Activated B cell treated with CpG ODN at 0.5 μM for 24 hours (primary cell): ENCODE data around the gene CSNK1D. TPM values are rescaled to one million over a fixed set of nuclear protein-coding genes. Genes with fewer than 3 reads are reported as not detected.

Experiments
- ATAC-seq: fragments of 200-7000 bp; cut with Tn5 transposase; one replicate; pipeline ENCODE4 v1.10.0; 2021; ENCODE audit warnings: low read depth, mild to moderate bottlenecking, moderate library complexity
- CTCF ChIA-PET: fragments of 350-600 bp; sonication (Branson Sonifier 250); formaldehyde crosslinking; loops from one replicate; lab custom pipeline; 2021; ENCODE audit warnings: antibody characterized with exemption; lab: Charles Lee
- POLR2A ChIA-PET: fragments of 350-600 bp; sonication (Branson Sonifier 250); formaldehyde crosslinking; loops from one replicate; lab custom pipeline; 2021; ENCODE audit warnings: antibody characterized with exemption; lab: Charles Lee
- DNase-seq: peaks from one replicate; pipeline ENCODE4 v3.0.0; 2022
- H3K27ac Mint-ChIP-seq: one replicate; pipeline ENCODE4 v1.8.0; 2020; ENCODE audit warnings: mixed read lengths
- H3K27me3 Mint-ChIP-seq: one replicate; pipeline ENCODE4 v1.8.0; 2021; ENCODE audit warnings: mixed read lengths
- H3K36me3 Mint-ChIP-seq: one replicate; pipeline ENCODE4 v1.8.0; 2021; ENCODE audit warnings: low read depth, mixed read lengths
- H3K4me1 Mint-ChIP-seq: one replicate; pipeline ENCODE4 v1.8.0; 2021; ENCODE audit warnings: mixed read lengths
- H3K4me3 Mint-ChIP-seq: one replicate; pipeline ENCODE4 v1.8.0; 2020; ENCODE audit warnings: mild to moderate bottlenecking, mixed read lengths
- H3K9me3 Mint-ChIP-seq: one replicate; pipeline ENCODE4 v1.8.0; 2020; ENCODE audit warnings: mixed read lengths
- CTCF ChIP-seq: fragments of 200-600 bp; IDR thresholded peaks from one replicate; pipeline ENCODE4 v1.8.0; 2022; ENCODE audit warnings: antibody characterized with exemption, mild to moderate bottlenecking
- intact Hi-C: fragments of 100-400 bp; cut with micrococcal nuclease; formaldehyde crosslinking; loops from one replicate; pipeline ENCODE4 v1.15.1; 2024
- total RNA-seq: library from RNA; stranded (reverse); gene quantifications from 2 replicates; pipeline ENCODE4 v1.2.3, GENCODE V29; 2022

CSNK1D gene
- 147 and 170 TPM in 2 replicates for total RNA-seq

DNA sequence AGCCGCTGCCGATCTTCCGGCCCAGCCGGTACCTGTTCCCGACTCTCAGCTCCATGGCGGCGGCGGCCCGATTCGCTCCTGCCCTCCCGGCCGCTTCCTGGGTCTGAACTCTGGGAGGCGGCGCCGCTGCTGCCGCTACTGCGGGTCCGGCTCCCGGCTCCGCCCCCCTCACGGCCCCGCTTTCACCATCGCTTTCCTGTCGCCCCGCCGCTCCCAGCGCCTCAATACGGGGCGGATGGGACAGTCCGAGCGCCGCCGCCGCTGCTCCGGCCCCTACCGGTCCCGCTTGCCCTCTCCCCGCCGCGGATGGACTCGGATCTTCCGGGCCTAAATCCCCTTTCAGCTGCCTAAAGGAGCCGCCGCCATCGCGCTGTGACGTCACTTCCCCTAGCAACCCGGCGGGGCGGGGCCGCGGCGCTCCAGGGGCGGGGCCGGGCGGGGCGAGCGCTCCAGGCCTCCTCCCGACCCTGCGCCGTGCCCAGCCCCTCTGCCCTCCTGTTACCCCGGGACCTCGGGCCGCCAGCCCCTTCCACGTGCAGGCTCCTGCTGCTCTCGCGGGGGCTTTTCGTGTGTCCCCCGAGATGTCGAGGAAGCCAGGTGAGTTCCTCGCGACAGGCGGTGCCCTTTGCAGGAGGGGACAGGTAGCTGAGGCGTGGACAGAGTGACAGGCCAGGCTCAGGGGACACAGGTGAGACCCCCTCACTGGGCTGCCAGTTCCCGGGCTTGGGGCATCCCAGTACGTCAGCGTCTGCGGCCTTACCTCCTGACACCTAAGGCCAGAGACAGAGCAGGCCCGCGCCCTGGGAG is at the start of gene CSNK1D:
CSNK1D (minus strand) TSS at position 374 of the 807 bp plus-strand sequence; CDS start at position 55, 319 bp downstream.
- H3K4me1 Mint-ChIP-seq, result peaks cover 45% of the 10 kb centered on the region
- intact Hi-C loops, result loop anchor here (1.0 to 5.0 kb wide), 7 partner anchors 19 to 561 kb away; partner anchors contain the start of genes HEXD, OGFOD3 and SLC25A10
- no peaks in the 10 kb centered on the region for H3K9me3 Mint-ChIP-seq
- ATAC-seq (peak; percentile 83), DNase-seq (peak; percentile 97)
- H3K27ac Mint-ChIP-seq, result peak within 1 kb of the TSS; percentile 97
- H3K36me3 Mint-ChIP-seq, result peaks cover 41% of the 10 kb centered on the region
- ChIA-PET CTCF (no interaction called here), POLR2A (interaction anchor here (0.6 to 4.6 kb wide), 14 partner anchors 8 to 236 kb away, joined by 3 to 100 read pairs (median 4); partner anchors contain the start of genes CCDC57, DCXR, NARF and SLC16A3)
- no peak for TF ChIP-seq CTCF
- peak within 1 kb of the TSS; percentile 94 for H3K4me3 Mint-ChIP-seq
- H3K27me3 Mint-ChIP-seq, result no peaks in the 10 kb centered on the region

DNA sequence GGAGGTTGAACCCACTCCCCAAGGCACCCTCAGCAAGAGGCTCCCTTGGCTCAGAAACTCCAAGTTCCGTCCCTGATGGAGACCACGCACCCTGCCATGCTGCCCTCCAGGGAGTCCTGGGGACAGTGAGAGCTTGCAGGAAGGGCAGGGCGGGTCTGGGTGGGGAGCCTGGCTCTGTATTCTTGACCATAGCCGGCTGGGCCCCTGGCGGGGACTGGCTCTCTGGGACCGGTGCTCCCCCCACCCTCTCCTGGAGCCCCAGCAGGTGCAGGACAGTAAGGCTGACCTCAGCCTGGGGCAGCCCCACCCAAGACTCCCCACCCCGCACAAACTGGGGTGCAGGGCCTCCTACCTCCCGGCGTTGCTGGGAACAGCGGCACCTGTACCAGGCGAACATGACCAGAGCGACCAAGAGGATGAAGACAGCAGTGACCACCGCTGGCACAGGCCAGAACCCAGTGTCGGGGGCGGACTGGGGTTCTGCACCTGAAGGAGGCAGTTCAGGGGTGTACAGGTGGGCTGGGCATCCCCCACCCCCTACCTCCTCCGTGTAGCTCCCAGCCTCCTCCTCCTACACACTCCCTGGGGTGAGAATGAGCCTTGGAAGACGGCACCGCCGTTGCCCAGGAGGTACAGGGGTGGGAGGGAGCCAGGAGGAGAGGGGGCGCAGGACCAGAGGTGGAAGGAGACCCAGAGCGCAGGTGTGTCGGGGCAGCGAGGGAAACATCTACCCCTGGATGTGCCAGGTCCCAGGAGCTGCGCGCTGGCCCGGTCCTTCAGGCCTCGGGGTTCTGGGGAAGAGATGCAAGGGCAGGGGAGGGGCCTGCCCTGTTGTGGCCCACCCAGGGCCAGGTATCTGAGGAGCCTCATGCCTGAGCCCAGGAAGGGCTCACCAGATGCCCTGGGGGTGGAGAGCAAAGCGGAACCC is 49.3 kb upstream of the CSNK1D start:
- CTCF ChIA-PET, result interaction anchor here (0.8 to 4.3 kb wide), 3 partner anchors 22 to 117 kb away, joined by 4 to 58 read pairs (median 8); no protein-coding TSS in a partner anchor
- Mint-ChIP-seq H3K9me3 (no peaks in the 10 kb centered on the region), H3K4me3 (no peak overlapping the region), H3K27ac (no peak overlapping the region), H3K4me1 (peaks cover 3% of the 10 kb centered on the region), H3K27me3 (peaks cover 11% of the 10 kb centered on the region), H3K36me3 (no peaks in the 10 kb centered on the region)
- ATAC-seq (no peak), DNase-seq (no peak)
- intact Hi-C loops, result loop anchor here (1.0 kb wide), 1 partner anchor 78 kb away; no protein-coding TSS in a partner anchor
- TF ChIP-seq CTCF, result no peak
- POLR2A ChIA-PET, result interaction anchor here (1.9 kb wide), 2 partner anchors 24 to 87 kb away, joined by 6 to 40 read pairs; no protein-coding TSS in a partner anchor

- intact Hi-C loops, result loop anchor here (1.0 kb wide), 5 partner anchors 24 to 116 kb away; partner anchors contain the start of gene CSNK1D
- Mint-ChIP-seq H3K9me3 (no peaks in the 10 kb centered on the region), H3K36me3 (no peaks in the 10 kb centered on the region), H3K4me3 (peak overlapping the region; percentile 32), H3K27me3 (peaks cover 6% of the 10 kb centered on the region), H3K4me1 (peaks cover 3% of the 10 kb centered on the region), H3K27ac (no peak overlapping the region)
- POLR2A ChIA-PET, result interaction anchor here (1.3 to 1.9 kb wide), 4 partner anchors 19 to 86 kb away, joined by 4 to 40 read pairs (median 6); no protein-coding TSS in a partner anchor
- CTCF ChIA-PET, result interaction anchor here (0.6 to 4.3 kb wide), 5 partner anchors 15 to 292 kb away, joined by 3 to 58 read pairs (median 5); no protein-coding TSS in a partner anchor
- DNase-seq (no peak), ATAC-seq (no peak)
- TF ChIP-seq CTCF, result no peak
Observed at GRCh38 chr17:82321947-82322466, 48.5 kb upstream of the CSNK1D start.

DNA sequence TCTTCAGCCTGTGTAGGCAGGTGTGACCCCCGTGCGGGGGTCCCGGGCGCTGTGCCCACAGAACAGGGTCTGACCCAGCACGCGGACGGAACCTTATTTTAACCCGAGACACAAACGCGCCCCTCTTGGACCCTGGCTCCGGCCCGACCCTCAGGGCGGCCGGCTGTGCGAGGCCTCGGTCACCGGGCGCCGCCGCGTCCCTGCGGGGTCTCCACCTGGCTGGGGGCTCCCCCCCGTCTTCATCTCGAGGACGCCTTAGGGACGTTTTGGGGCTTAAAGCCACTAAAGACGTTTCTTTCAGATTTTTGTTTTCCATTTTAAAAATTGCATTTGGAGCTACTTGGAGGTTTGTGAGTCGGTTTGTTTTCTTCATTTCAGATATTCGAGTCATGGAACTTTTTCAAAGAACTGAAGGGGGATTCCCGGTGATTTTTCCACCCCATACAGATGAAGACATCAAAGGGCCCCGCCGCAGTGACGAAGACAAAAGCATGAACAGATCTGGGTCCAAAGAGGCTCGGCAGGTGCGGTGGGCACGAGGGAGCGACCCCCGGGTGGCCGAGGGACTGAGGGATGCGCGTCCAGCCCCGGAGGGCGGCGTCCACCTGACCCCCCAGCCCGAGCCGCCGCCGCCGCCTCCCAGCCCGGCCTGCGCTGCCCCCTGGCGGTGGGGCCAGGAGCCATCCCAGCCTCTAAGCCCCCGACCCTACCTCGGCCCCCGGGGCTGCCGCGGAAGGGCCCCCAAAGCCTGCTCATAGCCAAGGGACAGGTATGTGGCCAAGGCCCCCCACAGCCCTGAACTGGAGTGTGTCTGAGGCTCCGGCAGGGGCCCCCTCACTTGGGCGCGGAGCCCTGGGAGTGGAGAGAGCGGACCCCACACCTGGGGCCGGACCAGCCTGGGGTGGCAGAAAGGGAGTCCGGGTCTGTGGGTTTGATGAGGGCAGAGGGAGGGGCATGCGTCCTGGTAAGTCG is 47.7 kb upstream of the CSNK1D start:
- Mint-ChIP-seq H3K36me3 (no peaks in the 10 kb centered on the region), H3K4me3 (peak overlapping the region; percentile 73), H3K9me3 (no peaks in the 10 kb centered on the region), H3K4me1 (peaks cover 3% of the 10 kb centered on the region), H3K27me3 (peaks cover 6% of the 10 kb centered on the region), H3K27ac (peak overlapping the region; percentile 56)
- peak; percentile 76 for DNase-seq
- CTCF ChIA-PET, result interaction anchor here (0.6 to 4.3 kb wide), 9 partner anchors 11 to 291 kb away, joined by 3 to 58 read pairs (median 4); no protein-coding TSS in a partner anchor
- TF ChIP-seq CTCF, result peak; percentile 48
- intact Hi-C loops, result loop anchor here (1.0 kb wide), 4 partner anchors 23 to 115 kb away; partner anchors contain the start of gene CSNK1D
- POLR2A ChIA-PET, result interaction anchor here (1.0 to 1.9 kb wide), 7 partner anchors 19 to 115 kb away, joined by 3 to 40 read pairs (median 6); partner anchors contain the start of gene CSNK1D
- peak; percentile 81 for ATAC-seq
